ENCODE results near the gene PKDREJ. TPM values are rescaled to one million over a fixed set of nuclear protein-coding genes. Genes with fewer than 3 reads are reported as not detected.

PKDREJ gene
- total RNA-seq, 1 experiment from 2014 or later, result 0.02 TPM

DNA sequence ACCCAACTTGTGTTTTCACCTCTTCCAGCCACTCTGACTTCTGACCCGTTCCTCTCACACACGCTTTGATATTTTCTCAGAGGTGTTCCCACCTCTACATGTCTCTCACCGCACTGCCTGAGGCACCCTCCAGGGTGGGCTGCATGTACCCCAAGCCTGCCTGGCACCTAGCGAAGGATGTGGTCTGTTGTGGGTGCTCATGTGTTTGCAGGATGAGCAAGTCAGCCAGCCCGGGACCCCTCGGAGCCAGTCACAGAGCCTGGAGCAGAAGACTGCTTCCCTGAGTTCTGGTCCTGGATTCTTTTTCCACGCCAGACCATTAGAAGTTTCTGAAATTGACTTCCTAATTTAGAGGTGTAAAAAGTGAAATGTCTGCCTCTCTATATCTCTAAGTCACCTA, 37.3 kb upstream of the PKDREJ start (continued):
- no peak for TF ChIP-seq NFE2L1 (CRISPR knock-in tag; IDR thresholded peaks at IDR 0.05)

DNA sequence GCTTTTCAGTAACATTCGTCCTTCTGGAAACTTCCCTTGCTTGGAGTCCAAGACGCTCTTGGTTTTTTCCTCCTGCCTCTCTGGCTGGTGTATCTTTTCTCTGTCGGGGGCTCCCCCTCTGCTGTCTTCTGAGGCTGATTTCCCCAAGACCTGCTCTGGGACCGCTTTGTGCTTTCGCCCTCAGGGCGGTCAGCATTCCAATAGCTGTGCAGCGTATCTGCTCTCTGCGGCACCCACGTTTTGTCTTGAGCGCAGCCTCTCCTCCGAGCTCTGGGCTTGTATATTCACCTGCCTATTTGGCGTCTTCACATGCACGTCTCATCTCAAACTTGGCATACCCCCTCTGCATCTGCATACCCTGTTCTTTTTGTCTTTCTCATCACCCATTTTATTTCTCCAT, 36.0 kb upstream of the PKDREJ start:
- DNase-seq (ENCODE audit: low spot score) (no peak), ATAC-seq (no peak)
- peaks cover 27% of the 10 kb centered on the region for H3K4me1 Mint-ChIP-seq
- no peaks in the 10 kb centered on the region; the same call in 1 of the 2 replicates for H3K27me3 Mint-ChIP-seq (ENCODE audit: low read depth)
- peak overlapping the region; percentile 77 for H3K27ac Mint-ChIP-seq
- peaks cover 32% of the 10 kb centered on the region for H3K36me3 Mint-ChIP-seq
- POLR2A ChIA-PET, result no interaction called here
- H3K9me3 Mint-ChIP-seq, result no peaks in the 10 kb centered on the region
- peak overlapping the region; percentile 92 for H3K4me3 Mint-ChIP-seq
- CTCF ChIA-PET, result no interaction called here
- TF ChIP-seq ZNF121 (CRISPR knock-in tag; IDR thresholded peaks at IDR 0.05), result no peak
- no peak for TF ChIP-seq HMGA2 (CRISPR knock-in tag; IDR thresholded peaks at IDR 0.05)
- TF ChIP-seq SP1 (CRISPR knock-in tag; conservative IDR thresholded peaks at IDR 0.05), result no peak
- no peak for TF ChIP-seq ELF4 (CRISPR knock-in tag; IDR thresholded peaks at IDR 0.05; ENCODE audit: low read depth)
- TF ChIP-seq, protein P1, sequence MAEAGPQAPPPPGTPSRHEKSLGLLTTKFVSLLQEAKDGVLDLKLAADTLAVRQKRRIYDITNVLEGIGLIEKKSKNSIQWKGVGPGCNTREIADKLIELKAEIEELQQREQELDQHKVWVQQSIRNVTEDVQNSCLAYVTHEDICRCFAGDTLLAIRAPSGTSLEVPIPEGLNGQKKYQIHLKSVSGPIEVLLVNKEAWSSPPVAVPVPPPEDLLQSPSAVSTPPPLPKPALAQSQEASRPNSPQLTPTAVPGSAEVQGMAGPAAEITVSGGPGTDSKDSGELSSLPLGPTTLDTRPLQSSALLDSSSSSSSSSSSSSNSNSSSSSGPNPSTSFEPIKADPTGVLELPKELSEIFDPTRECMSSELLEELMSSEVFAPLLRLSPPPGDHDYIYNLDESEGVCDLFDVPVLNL (CRISPR knock-in tag; IDR thresholded peaks at IDR 0.05; ENCODE audit: borderline replicate concordance, low read depth), result no peak
- TF ChIP-seq, protein P2, sequence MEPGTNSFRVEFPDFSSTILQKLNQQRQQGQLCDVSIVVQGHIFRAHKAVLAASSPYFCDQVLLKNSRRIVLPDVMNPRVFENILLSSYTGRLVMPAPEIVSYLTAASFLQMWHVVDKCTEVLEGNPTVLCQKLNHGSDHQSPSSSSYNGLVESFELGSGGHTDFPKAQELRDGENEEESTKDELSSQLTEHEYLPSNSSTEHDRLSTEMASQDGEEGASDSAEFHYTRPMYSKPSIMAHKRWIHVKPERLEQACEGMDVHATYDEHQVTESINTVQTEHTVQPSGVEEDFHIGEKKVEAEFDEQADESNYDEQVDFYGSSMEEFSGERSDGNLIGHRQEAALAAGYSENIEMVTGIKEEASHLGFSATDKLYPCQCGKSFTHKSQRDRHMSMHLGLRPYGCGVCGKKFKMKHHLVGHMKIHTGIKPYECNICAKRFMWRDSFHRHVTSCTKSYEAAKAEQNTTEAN (CRISPR knock-in tag; IDR thresholded peaks at IDR 0.05), result no peak

DNA sequence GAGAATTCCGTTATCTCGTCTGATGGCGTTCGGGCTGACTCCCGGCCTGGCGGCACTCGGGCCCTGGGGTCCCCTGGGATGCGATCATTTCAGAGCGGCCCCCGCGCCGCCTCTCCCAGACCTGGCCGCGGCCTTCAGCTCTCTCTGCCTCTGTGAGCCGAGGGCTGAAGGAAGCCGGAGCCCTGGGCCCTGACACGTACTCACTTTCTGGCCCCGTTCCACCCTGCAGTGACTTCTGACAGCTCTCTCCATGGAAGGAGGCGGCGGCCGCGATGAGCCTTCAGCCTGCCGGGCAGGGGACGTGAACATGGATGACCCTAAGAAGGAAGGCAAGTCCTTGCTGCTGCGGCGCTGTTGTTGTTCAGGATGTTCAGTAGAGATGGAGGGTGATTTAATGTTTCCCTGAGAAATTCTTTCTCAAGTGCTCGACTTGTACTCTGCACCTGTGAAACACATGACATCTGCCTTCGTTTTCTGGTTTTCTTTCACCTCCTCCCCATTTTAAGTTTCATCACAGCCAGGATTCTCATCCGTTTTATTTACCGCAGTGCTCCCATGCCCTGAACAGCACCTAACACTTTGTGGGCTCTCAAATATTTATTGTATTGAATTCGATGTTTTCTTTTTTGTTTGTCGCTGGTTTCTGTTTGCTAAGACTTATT, 34.1 kb upstream of the PKDREJ start:
- TF ChIP-seq ETV6 (CRISPR knock-in tag; IDR thresholded peaks at IDR 0.05) (0 out of 2 replicates have a peak, but pooled peaks have one; percentile 3), ZNF317 (CRISPR knock-in tag; IDR thresholded peaks at IDR 0.05; ENCODE audit: borderline replicate concordance, low read depth) (no peak)
- TF ChIP-seq, protein P3, sequence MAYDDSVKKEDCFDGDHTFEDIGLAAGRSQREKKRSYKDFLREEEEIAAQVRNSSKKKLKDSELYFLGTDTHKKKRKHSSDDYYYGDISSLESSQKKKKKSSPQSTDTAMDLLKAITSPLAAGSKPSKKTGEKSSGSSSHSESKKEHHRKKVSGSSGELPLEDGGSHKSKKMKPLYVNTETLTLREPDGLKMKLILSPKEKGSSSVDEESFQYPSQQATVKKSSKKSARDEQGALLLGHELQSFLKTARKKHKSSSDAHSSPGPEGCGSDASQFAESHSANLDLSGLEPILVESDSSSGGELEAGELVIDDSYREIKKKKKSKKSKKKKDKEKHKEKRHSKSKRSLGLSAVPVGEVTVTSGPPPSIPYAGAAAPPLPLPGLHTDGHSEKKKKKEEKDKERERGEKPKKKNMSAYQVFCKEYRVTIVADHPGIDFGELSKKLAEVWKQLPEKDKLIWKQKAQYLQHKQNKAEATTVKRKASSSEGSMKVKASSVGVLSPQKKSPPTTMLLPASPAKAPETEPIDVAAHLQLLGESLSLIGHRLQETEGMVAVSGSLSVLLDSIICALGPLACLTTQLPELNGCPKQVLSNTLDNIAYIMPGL (CRISPR knock-in tag; IDR thresholded peaks at IDR 0.05), result 0 out of 2 replicates have a peak, but pooled peaks have one; percentile 28
- TF ChIP-seq, protein P4, sequence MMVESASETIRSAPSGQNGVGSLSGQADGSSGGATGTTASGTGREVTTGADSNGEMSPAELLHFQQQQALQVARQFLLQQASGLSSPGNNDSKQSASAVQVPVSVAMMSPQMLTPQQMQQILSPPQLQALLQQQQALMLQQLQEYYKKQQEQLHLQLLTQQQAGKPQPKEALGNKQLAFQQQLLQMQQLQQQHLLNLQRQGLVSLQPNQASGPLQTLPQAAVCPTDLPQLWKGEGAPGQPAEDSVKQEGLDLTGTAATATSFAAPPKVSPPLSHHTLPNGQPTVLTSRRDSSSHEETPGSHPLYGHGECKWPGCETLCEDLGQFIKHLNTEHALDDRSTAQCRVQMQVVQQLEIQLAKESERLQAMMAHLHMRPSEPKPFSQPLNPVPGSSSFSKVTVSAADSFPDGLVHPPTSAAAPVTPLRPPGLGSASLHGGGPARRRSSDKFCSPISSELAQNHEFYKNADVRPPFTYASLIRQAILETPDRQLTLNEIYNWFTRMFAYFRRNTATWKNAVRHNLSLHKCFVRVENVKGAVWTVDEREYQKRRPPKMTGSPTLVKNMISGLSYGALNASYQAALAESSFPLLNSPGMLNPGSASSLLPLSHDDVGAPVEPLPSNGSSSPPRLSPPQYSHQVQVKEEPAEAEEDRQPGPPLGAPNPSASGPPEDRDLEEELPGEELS (CRISPR knock-in tag; IDR thresholded peaks at IDR 0.05), result 0 out of 2 replicates have a peak, but pooled peaks have one; percentile 0
- TF ChIP-seq, protein P1 (CRISPR knock-in tag; IDR thresholded peaks at IDR 0.05; ENCODE audit: borderline replicate concordance, low read depth), result no peak
- POLR2A ChIA-PET, result interaction anchor here (1.4 kb wide), 1 partner anchor 30 kb away, joined by 8 read pairs; the partner anchor contains the start of gene TTC38
- Mint-ChIP-seq H3K4me3 (peak overlapping the region; percentile 92), H3K36me3 (peaks cover 32% of the 10 kb centered on the region), H3K4me1 (peaks cover 27% of the 10 kb centered on the region), H3K9me3 (no peaks in the 10 kb centered on the region), H3K27ac (peak overlapping the region; percentile 12), H3K27me3 (ENCODE audit: low read depth) (no peaks in the 10 kb centered on the region; the same call in 1 of the 2 replicates)
- ATAC-seq, result peak; percentile 9
- DNase-seq (ENCODE audit: low spot score), result peak; percentile 45
- CTCF ChIA-PET, result interaction anchor here (1.1 to 3.1 kb wide), 7 partner anchors 16 to 291 kb away, joined by 3 to 12 read pairs (median 4); partner anchors contain the start of gene TTC38
